H1 (cell line): ENCODE results near the gene RYR3.

Source experiments
- CREB1 ChIP-seq: IDR thresholded peaks from 2 replicates; pipeline ENCODE4 v1.6.1; 2012; ENCODE audit warnings: inconsistent platforms
- CTCF ChIP-seq, 3 experiments: IDR thresholded peaks; 1 replicate in 2 of 3; 2 replicates in 1 of 3; pipeline versions ENCODE4 v1.5.1 to v1.6.1; 2011; ENCODE audit warnings: low read length in 3 of 3, mild to moderate bottlenecking in 3 of 3, inconsistent platforms in 2 of 3, low read depth in 1 of 3, moderate library complexity in 1 of 3; ENCODE audit not compliant: insufficient read depth in 1 of 3; ENCODE audit errors: control extremely low read depth in 1 of 3
- EP300 ChIP-seq, 2 experiments: IDR thresholded peaks; 1 replicate in 1 of 2; 2 replicates in 1 of 2; pipeline ENCODE4 v1.6.1; 2011 to 2012; ENCODE audit warnings: low read depth in 2 of 2, low read length in 2 of 2, mild to moderate bottlenecking in 2 of 2, borderline replicate concordance in 1 of 2, inconsistent platforms in 1 of 2, moderate library complexity in 1 of 2
- EZH2 ChIP-seq: fragments of 200-600 bp; sonication (generic); IDR thresholded peaks from 2 replicates; pipeline ENCODE4 v1.7.1; 2012; ENCODE audit warnings: low read depth, mild to moderate bottlenecking, moderate library complexity, low read length, inconsistent platforms; ENCODE audit not compliant: severe bottlenecking
- GABPA ChIP-seq: IDR thresholded peaks from 2 replicates; pipeline ENCODE4 v1.6.1; 2011; ENCODE audit warnings: mild to moderate bottlenecking, low read length, moderate library complexity, borderline replicate concordance; ENCODE audit not compliant: insufficient read depth
- JUND ChIP-seq: IDR thresholded peaks from 2 replicates; pipeline ENCODE4 v1.6.1; 2011; ENCODE audit warnings: mild to moderate bottlenecking, improper control_type of control experiment, low read length
- POLR2A ChIP-seq, 2 experiments: IDR thresholded peaks; 1 replicate in 1 of 2; 2 replicates in 1 of 2; pipeline ENCODE4 v1.6.1; 2011; ENCODE audit warnings: low read depth in 2 of 2, low read length in 2 of 2, mild to moderate bottlenecking in 2 of 2; ENCODE audit errors: control extremely low read depth in 1 of 2
- POLR2AphosphoS5 ChIP-seq: IDR thresholded peaks from 2 replicates; pipeline ENCODE4 v1.6.1; 2011; ENCODE audit warnings: low read depth, low read length
- RFX5 ChIP-seq: IDR thresholded peaks from 2 replicates; pipeline ENCODE4 v1.6.1; 2011; ENCODE audit warnings: low read depth, low read length, improper control_type of control experiment, borderline replicate concordance
- SP1 ChIP-seq: IDR thresholded peaks from 2 replicates; pipeline ENCODE4 v1.6.1; 2011; ENCODE audit warnings: low read depth, low read length
- TAF1 ChIP-seq: IDR thresholded peaks from 2 replicates; pipeline ENCODE4 v1.6.1; 2011; ENCODE audit warnings: mild to moderate bottlenecking, low read depth, low read length
- ZNF274 ChIP-seq: IDR thresholded peaks from 2 replicates; pipeline ENCODE4 v1.7.0; 2012; ENCODE audit warnings: low read length, borderline replicate concordance; ENCODE audit errors: extremely low read depth

GRCh38 chr15:33551860-33552259 is 241.1 kb downstream of the RYR3 start:
- no peak for TF ChIP-seq CTCF (IDR thresholded peaks at IDR 0.05; ENCODE audit: control extremely low read depth in 1 of 3, insufficient read depth in 1 of 3, low read depth in 1 of 3, low read length in 3 of 3)
- no peak for TF ChIP-seq POLR2A (IDR thresholded peaks at IDR 0.05; ENCODE audit: control extremely low read depth in 1 of 2, low read depth in 2 of 2, low read length in 2 of 2)
- TF ChIP-seq CREB1: no peak
- no peak for TF ChIP-seq ZNF274
- TF ChIP-seq EP300 (IDR thresholded peaks at IDR 0.05; ENCODE audit: borderline replicate concordance in 1 of 2, low read depth in 2 of 2, low read length in 2 of 2): no peak
- no peak for TF ChIP-seq GABPA
- TF ChIP-seq RFX5: no peak
- TF ChIP-seq TAF1: no peak
- TF ChIP-seq EZH2: no peak
- TF ChIP-seq POLR2AphosphoS5: no peak
- no peak for TF ChIP-seq SP1
- no peak for TF ChIP-seq JUND
